Measurements from ENCODE around the gene LSP1.

DNA sequence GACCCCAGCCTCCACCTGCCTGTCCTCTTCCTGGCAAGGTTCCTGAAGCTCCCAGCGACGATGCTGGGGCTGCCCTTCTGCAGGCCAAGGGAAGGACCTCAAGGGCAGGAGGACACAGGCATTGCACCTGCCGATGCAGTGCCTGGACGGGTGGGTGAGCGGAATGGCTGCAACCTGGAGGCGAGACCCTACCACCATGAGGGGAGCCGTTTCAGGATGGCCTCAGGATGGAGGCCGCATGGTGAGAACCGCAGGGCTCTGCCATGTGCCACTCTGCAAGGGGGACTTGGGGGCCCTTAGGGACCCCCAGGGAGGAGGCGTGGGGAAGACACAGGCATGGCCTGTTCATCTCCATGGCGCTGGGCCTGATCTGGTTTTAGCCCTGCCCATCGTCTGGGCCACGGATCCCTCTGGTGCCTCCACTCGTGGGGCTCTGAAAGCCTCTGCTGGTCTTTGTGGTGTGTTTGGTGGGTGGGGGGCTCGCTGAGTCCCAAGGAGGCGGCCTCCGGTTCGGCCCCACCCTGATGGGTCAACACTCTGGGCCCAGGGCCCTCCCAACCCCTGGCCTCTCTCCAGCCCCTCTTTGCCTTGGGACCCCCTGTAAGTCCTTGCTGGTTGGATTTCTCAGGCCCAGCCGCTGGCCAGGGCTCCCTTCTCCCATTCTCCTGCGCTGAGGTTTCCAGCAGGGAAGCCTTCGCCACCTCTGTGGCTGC is 1.3 kb upstream of the LSP1 start:
- TF ChIP-seq ZC3H10 (CRISPR knock-in tag; IDR thresholded peaks at IDR 0.05) = no peak
- TF ChIP-seq, protein P1, sequence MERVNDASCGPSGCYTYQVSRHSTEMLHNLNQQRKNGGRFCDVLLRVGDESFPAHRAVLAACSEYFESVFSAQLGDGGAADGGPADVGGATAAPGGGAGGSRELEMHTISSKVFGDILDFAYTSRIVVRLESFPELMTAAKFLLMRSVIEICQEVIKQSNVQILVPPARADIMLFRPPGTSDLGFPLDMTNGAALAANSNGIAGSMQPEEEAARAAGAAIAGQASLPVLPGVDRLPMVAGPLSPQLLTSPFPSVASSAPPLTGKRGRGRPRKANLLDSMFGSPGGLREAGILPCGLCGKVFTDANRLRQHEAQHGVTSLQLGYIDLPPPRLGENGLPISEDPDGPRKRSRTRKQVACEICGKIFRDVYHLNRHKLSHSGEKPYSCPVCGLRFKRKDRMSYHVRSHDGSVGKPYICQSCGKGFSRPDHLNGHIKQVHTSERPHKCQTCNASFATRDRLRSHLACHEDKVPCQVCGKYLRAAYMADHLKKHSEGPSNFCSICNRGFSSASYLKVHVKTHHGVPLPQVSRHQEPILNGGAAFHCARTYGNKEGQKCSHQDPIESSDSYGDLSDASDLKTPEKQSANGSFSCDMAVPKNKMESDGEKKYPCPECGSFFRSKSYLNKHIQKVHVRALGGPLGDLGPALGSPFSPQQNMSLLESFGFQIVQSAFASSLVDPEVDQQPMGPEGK (CRISPR knock-in tag; IDR thresholded peaks at IDR 0.05; ENCODE audit: borderline replicate concordance) = no peak
- no peak for TF ChIP-seq TOX (CRISPR knock-in tag; IDR thresholded peaks at IDR 0.05; ENCODE audit: borderline replicate concordance)
- no peak for TF ChIP-seq CSDC2 (CRISPR knock-in tag; IDR thresholded peaks at IDR 0.05)
- TF ChIP-seq, protein P2, sequence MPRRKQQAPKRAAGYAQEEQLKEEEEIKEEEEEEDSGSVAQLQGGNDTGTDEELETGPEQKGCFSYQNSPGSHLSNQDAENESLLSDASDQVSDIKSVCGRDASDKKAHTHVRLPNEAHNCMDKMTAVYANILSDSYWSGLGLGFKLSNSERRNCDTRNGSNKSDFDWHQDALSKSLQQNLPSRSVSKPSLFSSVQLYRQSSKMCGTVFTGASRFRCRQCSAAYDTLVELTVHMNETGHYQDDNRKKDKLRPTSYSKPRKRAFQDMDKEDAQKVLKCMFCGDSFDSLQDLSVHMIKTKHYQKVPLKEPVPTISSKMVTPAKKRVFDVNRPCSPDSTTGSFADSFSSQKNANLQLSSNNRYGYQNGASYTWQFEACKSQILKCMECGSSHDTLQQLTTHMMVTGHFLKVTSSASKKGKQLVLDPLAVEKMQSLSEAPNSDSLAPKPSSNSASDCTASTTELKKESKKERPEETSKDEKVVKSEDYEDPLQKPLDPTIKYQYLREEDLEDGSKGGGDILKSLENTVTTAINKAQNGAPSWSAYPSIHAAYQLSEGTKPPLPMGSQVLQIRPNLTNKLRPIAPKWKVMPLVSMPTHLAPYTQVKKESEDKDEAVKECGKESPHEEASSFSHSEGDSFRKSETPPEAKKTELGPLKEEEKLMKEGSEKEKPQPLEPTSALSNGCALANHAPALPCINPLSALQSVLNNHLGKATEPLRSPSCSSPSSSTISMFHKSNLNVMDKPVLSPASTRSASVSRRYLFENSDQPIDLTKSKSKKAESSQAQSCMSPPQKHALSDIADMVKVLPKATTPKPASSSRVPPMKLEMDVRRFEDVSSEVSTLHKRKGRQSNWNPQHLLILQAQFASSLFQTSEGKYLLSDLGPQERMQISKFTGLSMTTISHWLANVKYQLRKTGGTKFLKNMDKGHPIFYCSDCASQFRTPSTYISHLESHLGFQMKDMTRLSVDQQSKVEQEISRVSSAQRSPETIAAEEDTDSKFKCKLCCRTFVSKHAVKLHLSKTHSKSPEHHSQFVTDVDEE (CRISPR knock-in tag; IDR thresholded peaks at IDR 0.05) = no peak
- TF ChIP-seq, protein P3, sequence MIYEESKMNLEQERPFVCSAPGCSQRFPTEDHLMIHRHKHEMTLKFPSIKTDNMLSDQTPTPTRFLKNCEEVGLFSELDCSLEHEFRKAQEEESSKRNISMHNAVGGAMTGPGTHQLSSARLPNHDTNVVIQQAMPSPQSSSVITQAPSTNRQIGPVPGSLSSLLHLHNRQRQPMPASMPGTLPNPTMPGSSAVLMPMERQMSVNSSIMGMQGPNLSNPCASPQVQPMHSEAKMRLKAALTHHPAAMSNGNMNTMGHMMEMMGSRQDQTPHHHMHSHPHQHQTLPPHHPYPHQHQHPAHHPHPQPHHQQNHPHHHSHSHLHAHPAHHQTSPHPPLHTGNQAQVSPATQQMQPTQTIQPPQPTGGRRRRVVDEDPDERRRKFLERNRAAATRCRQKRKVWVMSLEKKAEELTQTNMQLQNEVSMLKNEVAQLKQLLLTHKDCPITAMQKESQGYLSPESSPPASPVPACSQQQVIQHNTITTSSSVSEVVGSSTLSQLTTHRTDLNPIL (CRISPR knock-in tag; IDR thresholded peaks at IDR 0.05; ENCODE audit: low read depth) = no peak

All from SK-N-SH treated with all-trans-retinoic acid at 6 μM for 48 hours (cell line).